IPS DF 4.7 (cell line): ENCODE data around the gene CYP2D6.
"Not testable (repeated sequence)": the region's sequence is repeated elsewhere in the genome, so short reads cannot be mapped to it uniquely, and the experiment has no call there.

ENCODE experiments used
- DNase-seq: peaks from one replicate; pipeline ENCODE4 v3.0.0-alpha.2; 2013; ENCODE audit warnings: low spot score; ENCODE audit errors: extremely low read depth

The CYP2D6 gene

GRCh38 chr22:42158456-42159132 is 28.0 kb upstream of the CYP2D6 start:
- no peak for DNase-seq

- no peak for DNase-seq
Measured at GRCh38 chr22:42156598-42156997, 26.0 kb upstream of the CYP2D6 start.

- DNase-seq, result no peak
Measured at GRCh38 chr22:42156121-42156520, 25.5 kb upstream of the CYP2D6 start.

- DNase-seq, result no peak
Measured at GRCh38 chr22:42155053-42155543, 24.5 kb upstream of the CYP2D6 start.

- no peak for DNase-seq
Measured at GRCh38 chr22:42154293-42155052, 23.9 kb upstream of the CYP2D6 start.

GRCh38 chr22:42152661-42153270 is 22.2 kb upstream of the CYP2D6 start:
- no peak for DNase-seq

- no peak for DNase-seq
Measured at GRCh38 chr22:42151924-42152635, 21.5 kb upstream of the CYP2D6 start.

- DNase-seq, result no peak
Measured at GRCh38 chr22:42150727-42151590, 20.3 kb upstream of the CYP2D6 start.

- DNase-seq, result not testable (repeated sequence)
Measured at GRCh38 chr22:42149798-42150197, 19.2 kb upstream of the CYP2D6 start.

- no peak for DNase-seq
Measured at GRCh38 chr22:42145175-42145574, 14.6 kb upstream of the CYP2D6 start.

GRCh38 chr22:42143859-42144822 is 13.5 kb upstream of the CYP2D6 start:
- DNase-seq, result not testable (repeated sequence)

- DNase-seq, result no peak
Measured at GRCh38 chr22:42142771-42143461, 12.3 kb upstream of the CYP2D6 start.

GRCh38 chr22:42141307-42142057 is 10.9 kb upstream of the CYP2D6 start:
- DNase-seq, result not testable (repeated sequence)

GRCh38 chr22:42140153-42140552 is 9.5 kb upstream of the CYP2D6 start:
- not testable (repeated sequence) for DNase-seq

GRCh38 chr22:42139508-42139907 is 8.9 kb upstream of the CYP2D6 start:
- DNase-seq, result not testable (repeated sequence)

GRCh38 chr22:42138972-42139371 is 8.4 kb upstream of the CYP2D6 start:
- DNase-seq, result no peak

- no peak for DNase-seq
Measured at GRCh38 chr22:42138122-42138770, 7.6 kb upstream of the CYP2D6 start.

GRCh38 chr22:42135688-42136087 is 5.1 kb upstream of the CYP2D6 start:
- DNase-seq, result not testable (repeated sequence)
